Activated T-helper 1 cell treated with anti-CD3 and anti-CD28 coated beads, Interleukin-12 subunit alpha, Interleukin-12 subunit beta, Interleukin-2, Interleukin-4 antibody, amounts not matched to agents 30 ng/mL and 10 ng/mL and 1 ng/mL, durations not matched to agents 14 hours and 24 hours and 36 hours (primary cell): ENCODE results near the gene HTT. TPM values are rescaled to one million over a fixed set of nuclear protein-coding genes. Genes with fewer than 3 reads are reported as not detected.
"Not testable (repeated sequence)": the region's sequence is repeated elsewhere in the genome, so short reads cannot be mapped to it uniquely, and the experiment has no call there.

ENCODE experiments used
- DNase-seq: peaks from one replicate; pipeline ENCODE4 v3.0.0; 2021; ENCODE audit warnings: low spot score
- H3K27ac Mint-ChIP-seq: one replicate; pipeline ENCODE4 v1.8.0; 2021; ENCODE audit warnings: mild to moderate bottlenecking, mixed read lengths
- H3K27me3 Mint-ChIP-seq: one replicate; pipeline ENCODE4 v1.8.0; 2022; ENCODE audit warnings: mild to moderate bottlenecking, moderate library complexity, mixed read lengths; ENCODE audit not compliant: insufficient read depth
- H3K36me3 Mint-ChIP-seq: one replicate; pipeline ENCODE4 v1.8.0; 2021; ENCODE audit warnings: low read depth, mixed read lengths
- H3K4me1 Mint-ChIP-seq: one replicate; pipeline ENCODE4 v1.8.0; 2021; ENCODE audit warnings: low read depth, mixed read lengths
- H3K4me3 Mint-ChIP-seq: one replicate; pipeline ENCODE4 v1.8.0; 2021; ENCODE audit warnings: mild to moderate bottlenecking, moderate library complexity, mixed read lengths
- H3K9me3 Mint-ChIP-seq: one replicate; pipeline ENCODE4 v1.8.0; 2021; ENCODE audit warnings: mixed read lengths
- intact Hi-C: fragments of 100-400 bp; cut with micrococcal nuclease; formaldehyde crosslinking; loops from one replicate; pipeline ENCODE4 v1.15.1; 2024
- total RNA-seq: library from RNA; stranded (reverse); gene quantifications from 2 replicates; pipeline ENCODE4 v1.2.3, GENCODE V29; 2022

Gene HTT
- total RNA-seq, 1 donor from 2014 or later, result 66.9 TPM

DNA sequence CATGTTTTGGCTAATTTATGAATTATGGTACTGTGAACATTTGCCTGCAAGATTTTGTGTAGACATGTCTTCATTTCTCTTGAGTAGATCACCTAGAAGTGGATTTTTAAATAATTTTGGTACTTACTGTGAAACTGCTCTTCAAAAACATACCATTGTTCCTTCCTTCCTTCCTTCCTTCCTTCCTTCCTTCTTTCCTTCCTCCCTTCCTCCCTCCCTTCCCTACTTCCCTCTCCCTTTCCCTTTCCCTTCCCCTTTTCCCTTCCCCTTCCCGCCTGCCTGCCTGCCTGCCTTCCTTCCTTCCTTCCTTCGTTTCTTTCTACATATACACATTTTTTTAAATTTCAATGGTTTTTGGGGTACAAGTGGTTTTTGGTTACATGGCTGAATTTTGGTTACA lies 63.4 kb downstream of the HTT start:
- H3K4me3 Mint-ChIP-seq, result no peak overlapping the region
- intact Hi-C loops, result no loop called here
- H3K9me3 Mint-ChIP-seq, result no peaks in the 10 kb centered on the region
- DNase-seq, result no peak
- H3K27me3 Mint-ChIP-seq, result no peaks in the 10 kb centered on the region
- no peaks in the 10 kb centered on the region for H3K4me1 Mint-ChIP-seq
- peaks cover 15% of the 10 kb centered on the region for H3K36me3 Mint-ChIP-seq
- no peak overlapping the region for H3K27ac Mint-ChIP-seq

DNA sequence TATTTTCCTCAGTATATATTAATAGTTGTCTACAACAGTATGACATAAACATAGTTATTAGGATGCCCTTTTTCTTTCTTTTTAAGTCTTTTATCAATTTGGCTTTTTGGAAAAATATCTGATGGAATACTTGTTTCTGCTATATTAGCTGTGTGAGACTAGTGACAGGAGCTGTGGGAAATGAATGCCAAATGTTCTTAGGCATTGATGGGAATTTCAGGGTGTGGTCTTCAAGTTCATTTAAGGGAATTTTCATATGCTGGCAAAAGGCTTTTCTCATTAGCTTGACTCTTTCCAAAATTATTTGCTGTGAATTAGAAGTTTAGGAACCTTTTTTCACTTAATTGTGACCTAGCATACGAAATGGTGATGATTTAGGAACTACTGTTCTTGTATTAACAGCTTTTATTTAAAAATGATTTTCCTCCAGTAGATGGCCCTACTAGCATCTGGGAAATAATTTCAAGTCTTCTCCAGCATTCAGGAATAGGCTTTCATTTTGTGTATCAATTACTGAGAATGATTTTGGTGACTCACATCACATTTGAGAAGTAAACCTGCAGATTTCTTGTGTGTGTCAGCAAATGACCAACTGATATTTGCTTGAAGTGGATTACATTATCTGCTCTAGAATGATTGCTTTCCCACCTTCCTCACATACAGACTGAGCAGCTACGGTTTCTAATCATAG lies 70.9 kb downstream of the HTT start:
- no peak overlapping the region for H3K4me3 Mint-ChIP-seq
- no peak overlapping the region for H3K27ac Mint-ChIP-seq
- H3K4me1 Mint-ChIP-seq, result no peaks in the 10 kb centered on the region
- H3K27me3 Mint-ChIP-seq, result no peaks in the 10 kb centered on the region
- H3K36me3 Mint-ChIP-seq, result peaks cover 27% of the 10 kb centered on the region
- no peak for DNase-seq
- intact Hi-C loops, result no loop called here
- H3K9me3 Mint-ChIP-seq, result no peaks in the 10 kb centered on the region

DNA sequence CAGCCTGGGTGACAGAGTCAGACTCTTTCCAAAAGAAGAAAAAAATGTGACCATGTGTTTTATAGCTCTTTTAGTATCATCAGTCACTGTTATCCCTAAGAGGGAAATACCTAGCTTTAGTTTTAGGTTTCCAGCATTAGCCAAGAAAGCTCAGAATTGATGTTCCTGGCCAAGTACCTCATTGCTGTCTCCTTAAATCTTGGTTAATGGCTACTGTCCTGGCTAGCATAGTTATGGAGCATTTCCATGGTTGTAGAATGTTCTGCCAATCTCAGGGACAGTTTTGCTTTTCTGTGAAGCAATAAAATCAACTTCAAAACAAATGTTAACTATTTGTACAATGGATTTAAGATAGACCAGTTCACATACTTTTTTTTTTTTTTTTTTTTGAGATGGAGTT lies 74.4 kb downstream of the HTT start:
- H3K4me3 Mint-ChIP-seq, result no peak overlapping the region
- no peaks in the 10 kb centered on the region for H3K27me3 Mint-ChIP-seq
- H3K4me1 Mint-ChIP-seq, result no peaks in the 10 kb centered on the region
- H3K36me3 Mint-ChIP-seq, result peaks cover 36% of the 10 kb centered on the region
- no peak overlapping the region for H3K27ac Mint-ChIP-seq
- intact Hi-C loops, result no loop called here
- H3K9me3 Mint-ChIP-seq, result no peaks in the 10 kb centered on the region
- no peak for DNase-seq

- Mint-ChIP-seq H3K36me3 (peaks cover 37% of the 10 kb centered on the region), H3K27ac (peak overlapping the region; percentile 19)
- H3K9me3 Mint-ChIP-seq, H3K4me3 Mint-ChIP-seq, DNase-seq, H3K4me1 Mint-ChIP-seq, intact Hi-C loops, H3K27me3 Mint-ChIP-seq: not testable (repeated sequence)
Observed at GRCh38 chr4:3151238-3151637, 76.8 kb downstream of the HTT start.

DNA sequence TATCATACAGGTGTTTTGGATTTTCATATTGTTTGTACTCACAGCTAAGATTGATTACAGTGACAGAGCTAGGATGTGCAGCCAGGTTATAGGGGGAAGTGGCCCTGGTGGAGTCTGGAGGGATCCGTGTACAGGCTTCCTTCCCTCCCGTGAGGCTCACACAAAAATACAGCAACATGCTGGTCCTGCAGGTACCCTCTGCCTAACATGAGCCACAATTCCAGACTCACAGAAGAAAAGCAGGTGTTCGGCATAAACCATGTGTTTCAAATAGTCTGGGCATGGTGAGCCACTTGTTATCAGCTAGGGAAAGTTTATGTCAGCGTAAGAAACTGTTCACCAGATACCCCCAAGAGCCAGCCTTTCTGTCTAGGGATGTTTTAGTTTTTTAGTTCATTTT lies 82.9 kb downstream of the HTT start:
- no peaks in the 10 kb centered on the region for H3K27me3 Mint-ChIP-seq
- DNase-seq, result no peak
- no peak overlapping the region for H3K4me3 Mint-ChIP-seq
- H3K27ac Mint-ChIP-seq, result no peak overlapping the region
- no peaks in the 10 kb centered on the region for H3K4me1 Mint-ChIP-seq
- intact Hi-C loops, result no loop called here
- H3K36me3 Mint-ChIP-seq, result peaks cover 51% of the 10 kb centered on the region
- H3K9me3 Mint-ChIP-seq, result peaks cover 14% of the 10 kb centered on the region

GRCh38 chr4:3158841-3159240 lies 84.4 kb downstream of the HTT start:
- Mint-ChIP-seq H3K36me3 (peaks cover 63% of the 10 kb centered on the region), H3K4me3 (no peak overlapping the region), H3K27me3 (no peaks in the 10 kb centered on the region), H3K4me1 (no peaks in the 10 kb centered on the region), H3K27ac (peak overlapping the region; percentile 18), H3K9me3 (peaks cover 24% of the 10 kb centered on the region)
- DNase-seq, result no peak
- intact Hi-C loops, result no loop called here

DNA sequence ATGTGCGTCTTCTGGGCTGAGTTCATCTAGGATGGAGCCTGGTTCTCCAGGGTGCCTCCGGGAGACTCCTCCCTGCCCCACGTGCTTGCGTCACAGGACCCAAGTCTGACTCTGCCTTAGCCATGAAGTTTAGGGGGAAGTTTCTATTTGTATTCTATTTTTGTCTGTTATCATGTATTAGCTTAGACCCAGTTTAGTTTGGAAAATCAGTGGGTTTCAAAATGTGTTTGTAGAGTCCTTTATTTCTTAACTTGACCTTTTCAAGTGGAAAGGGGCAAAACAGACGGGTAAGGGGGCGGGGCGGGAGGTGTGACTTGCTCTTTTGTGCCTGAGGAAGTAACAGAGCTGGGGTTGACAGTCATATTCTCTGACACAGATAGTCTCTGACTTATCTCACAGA lies 86.0 kb downstream of the HTT start:
- DNase-seq, result no peak
- peaks cover 66% of the 10 kb centered on the region for H3K36me3 Mint-ChIP-seq
- H3K27ac Mint-ChIP-seq, result no peak overlapping the region
- peaks cover 9% of the 10 kb centered on the region for H3K4me1 Mint-ChIP-seq
- no peaks in the 10 kb centered on the region for H3K27me3 Mint-ChIP-seq
- H3K9me3 Mint-ChIP-seq, result peaks cover 27% of the 10 kb centered on the region
- intact Hi-C loops, result no loop called here
- H3K4me3 Mint-ChIP-seq, result no peak overlapping the region

GRCh38 chr4:3161044-3161443 lies 86.6 kb downstream of the HTT start:
- DNase-seq, H3K4me3 Mint-ChIP-seq, intact Hi-C loops, H3K27ac Mint-ChIP-seq, H3K27me3 Mint-ChIP-seq: not testable (repeated sequence)
- Mint-ChIP-seq H3K36me3 (peaks cover 72% of the 10 kb centered on the region), H3K4me1 (peaks cover 12% of the 10 kb centered on the region), H3K9me3 (peaks cover 27% of the 10 kb centered on the region)

DNA sequence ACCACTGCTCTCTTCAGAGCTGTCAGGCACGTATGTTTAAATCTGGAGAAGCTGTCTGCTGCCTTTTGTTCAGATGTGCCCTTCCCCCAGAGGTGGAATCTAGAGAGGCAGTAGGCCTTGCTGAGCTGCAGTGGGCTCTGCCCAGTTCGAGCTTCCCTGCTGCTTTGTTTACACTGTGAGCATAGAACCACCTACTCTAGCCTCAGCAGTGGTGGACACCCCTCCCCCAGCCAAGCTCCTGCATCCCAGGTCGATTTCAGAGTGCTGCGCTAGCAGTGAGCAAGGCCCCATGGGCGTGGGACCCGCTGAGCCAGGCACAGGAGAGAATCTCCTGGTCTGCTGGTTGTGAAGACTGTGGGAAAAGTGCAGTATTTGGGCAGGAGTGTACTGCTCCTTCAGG lies 92.0 kb downstream of the HTT start:
- Mint-ChIP-seq H3K36me3 (peaks cover 64% of the 10 kb centered on the region), H3K9me3 (peaks cover 27% of the 10 kb centered on the region), H3K4me1 (peaks cover 19% of the 10 kb centered on the region)
- DNase-seq, H3K27ac Mint-ChIP-seq, H3K4me3 Mint-ChIP-seq, intact Hi-C loops, H3K27me3 Mint-ChIP-seq: not testable (repeated sequence)

GRCh38 chr4:3168029-3168428 lies 93.5 kb downstream of the HTT start:
- Mint-ChIP-seq H3K4me1 (peaks cover 19% of the 10 kb centered on the region), H3K27ac (peak overlapping the region; percentile 20), H3K9me3 (peaks cover 11% of the 10 kb centered on the region), H3K36me3 (peaks cover 58% of the 10 kb centered on the region), H3K27me3 (no peaks in the 10 kb centered on the region), H3K4me3 (no peak overlapping the region)
- intact Hi-C loops, result no loop called here
- no peak for DNase-seq

DNA sequence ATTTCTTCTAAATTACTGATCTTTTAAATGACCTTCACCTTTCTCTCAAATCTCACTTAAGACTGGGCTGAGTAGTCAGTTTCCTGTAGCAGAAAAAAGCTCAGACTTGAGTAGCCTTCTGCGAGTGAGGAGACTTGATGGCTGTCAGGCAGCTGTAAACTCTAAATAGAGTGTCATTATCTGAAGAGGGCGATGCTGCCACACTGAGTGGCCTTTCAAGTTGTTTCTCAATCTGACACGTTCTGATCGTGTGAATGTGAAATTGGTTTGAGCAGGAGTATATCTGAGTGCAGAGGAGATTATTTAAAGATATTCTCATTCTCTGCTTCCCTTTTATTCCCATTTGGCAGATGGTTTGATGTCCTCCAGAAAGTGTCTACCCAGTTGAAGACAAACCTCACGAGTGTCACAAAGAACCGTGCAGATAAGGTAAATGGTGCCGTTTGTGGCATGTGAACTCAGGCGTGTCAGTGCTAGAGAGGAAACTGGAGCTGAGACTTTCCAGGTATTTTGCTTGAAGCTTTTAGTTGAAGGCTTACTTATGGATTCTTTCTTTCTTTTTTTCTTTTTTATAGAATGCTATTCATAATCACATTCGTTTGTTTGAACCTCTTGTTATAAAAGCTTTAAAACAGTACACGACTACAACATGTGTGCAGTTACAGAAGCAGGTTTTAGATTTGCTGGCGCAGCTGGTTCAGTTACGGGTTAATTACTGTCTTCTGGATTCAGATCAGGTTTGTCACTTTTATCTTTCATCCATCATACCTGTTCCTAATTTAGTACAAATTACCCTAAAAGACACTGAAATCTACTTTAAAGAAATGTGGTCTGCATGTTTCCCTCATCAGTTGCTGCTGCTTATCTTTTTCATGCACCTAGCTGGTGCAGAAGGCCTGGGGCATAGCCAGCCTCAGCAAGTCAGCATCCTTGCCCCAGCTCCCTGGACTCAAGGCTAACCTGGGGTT lies 100.2 kb downstream of the HTT start:
- H3K36me3 Mint-ChIP-seq, result peaks cover 40% of the 10 kb centered on the region
- no peak overlapping the region for H3K4me3 Mint-ChIP-seq
- H3K27me3 Mint-ChIP-seq, result no peaks in the 10 kb centered on the region
- DNase-seq, result no peak
- intact Hi-C loops, result no loop called here
- no peaks in the 10 kb centered on the region for H3K9me3 Mint-ChIP-seq
- H3K4me1 Mint-ChIP-seq, result no peaks in the 10 kb centered on the region
- H3K27ac Mint-ChIP-seq, result no peak overlapping the region

GRCh38 chr4:3176367-3177229 lies 102.1 kb downstream of the HTT start:
- no peaks in the 10 kb centered on the region for H3K4me1 Mint-ChIP-seq
- no peak overlapping the region for H3K4me3 Mint-ChIP-seq
- no peak overlapping the region for H3K27ac Mint-ChIP-seq
- H3K36me3 Mint-ChIP-seq, result peaks cover 40% of the 10 kb centered on the region
- no peak for DNase-seq
- no peaks in the 10 kb centered on the region for H3K27me3 Mint-ChIP-seq
- H3K9me3 Mint-ChIP-seq, result no peaks in the 10 kb centered on the region
- intact Hi-C loops, result no loop called here
